ENCODE results near the gene MYH11. TPM values are rescaled to one million over a fixed set of nuclear protein-coding genes. Genes with fewer than 3 reads are reported as not detected.

MYH11 gene
- total and polyA plus RNA-seq, 10 of the 15 experiments (the other 5 are each of a cell fraction or from before 2014, with no cell fraction given) = 0.01 to 1.9 (median 0.13) TPM; not detected in 1

DNA sequence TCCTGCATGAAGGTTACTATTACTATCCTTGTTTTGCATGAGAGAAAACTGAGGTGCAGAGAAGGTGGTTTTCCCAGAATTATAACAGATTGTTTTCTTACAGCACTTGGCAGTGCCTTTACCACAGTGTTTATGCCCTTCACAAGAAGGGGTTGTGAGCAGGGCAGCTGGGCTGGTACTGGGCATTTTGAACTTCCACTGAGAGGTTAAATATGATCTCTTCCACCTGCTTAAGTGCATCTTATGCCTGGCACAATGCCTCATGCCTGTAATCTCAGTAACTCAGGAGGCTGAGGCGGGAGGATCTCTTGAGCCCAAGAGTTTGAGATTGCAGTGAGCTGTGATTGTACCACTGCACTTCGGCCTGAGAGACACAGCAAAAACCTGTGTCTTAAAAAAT lies 170.5 kb downstream of the MYH11 start (continued):
- TF ChIP-seq, protein P1, sequence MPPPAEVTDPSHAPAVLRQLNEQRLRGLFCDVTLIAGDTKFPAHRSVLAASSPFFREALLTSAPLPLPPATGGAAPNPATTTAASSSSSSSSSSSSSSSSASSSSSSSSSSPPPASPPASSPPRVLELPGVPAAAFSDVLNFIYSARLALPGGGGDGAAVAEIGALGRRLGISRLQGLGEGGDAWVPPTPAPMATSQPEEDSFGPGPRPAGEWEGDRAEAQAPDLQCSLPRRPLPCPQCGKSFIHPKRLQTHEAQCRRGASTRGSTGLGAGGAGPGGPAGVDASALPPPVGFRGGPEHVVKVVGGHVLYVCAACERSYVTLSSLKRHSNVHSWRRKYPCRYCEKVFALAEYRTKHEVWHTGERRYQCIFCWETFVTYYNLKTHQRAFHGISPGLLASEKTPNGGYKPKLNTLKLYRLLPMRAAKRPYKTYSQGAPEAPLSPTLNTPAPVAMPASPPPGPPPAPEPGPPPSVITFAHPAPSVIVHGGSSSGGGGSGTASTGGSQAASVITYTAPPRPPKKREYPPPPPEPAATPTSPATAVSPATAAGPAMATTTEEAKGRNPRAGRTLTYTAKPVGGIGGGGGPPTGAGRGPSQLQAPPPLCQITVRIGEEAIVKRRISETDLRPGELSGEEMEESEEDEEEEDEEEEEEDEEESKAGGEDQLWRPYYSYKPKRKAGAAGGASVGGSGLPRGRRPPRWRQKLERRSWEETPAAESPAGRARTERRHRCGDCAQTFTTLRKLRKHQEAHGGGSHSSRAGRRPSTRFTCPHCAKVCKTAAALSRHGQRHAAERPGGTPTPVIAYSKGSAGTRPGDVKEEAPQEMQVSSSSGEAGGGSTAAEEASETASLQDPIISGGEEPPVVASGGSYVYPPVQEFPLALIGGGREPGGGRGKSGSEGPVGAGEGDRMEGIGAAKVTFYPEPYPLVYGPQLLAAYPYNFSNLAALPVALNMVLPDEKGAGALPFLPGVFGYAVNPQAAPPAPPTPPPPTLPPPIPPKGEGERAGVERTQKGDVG (CRISPR knock-in tag; IDR thresholded peaks at IDR 0.05) = no peak
- TF ChIP-seq NFIC (IDR thresholded peaks at IDR 0.05; ENCODE audit: low read depth, low read length) (no peak), MTA2 (IDR thresholded peaks at IDR 0.05; ENCODE audit: low read depth) (no peak), JUNB (IDR thresholded peaks at IDR 0.05) (no peak)
- TF ChIP-seq, protein P2, sequence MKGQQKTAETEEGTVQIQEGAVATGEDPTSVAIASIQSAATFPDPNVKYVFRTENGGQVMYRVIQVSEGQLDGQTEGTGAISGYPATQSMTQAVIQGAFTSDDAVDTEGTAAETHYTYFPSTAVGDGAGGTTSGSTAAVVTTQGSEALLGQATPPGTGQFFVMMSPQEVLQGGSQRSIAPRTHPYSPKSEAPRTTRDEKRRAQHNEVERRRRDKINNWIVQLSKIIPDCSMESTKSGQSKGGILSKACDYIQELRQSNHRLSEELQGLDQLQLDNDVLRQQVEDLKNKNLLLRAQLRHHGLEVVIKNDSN (IDR thresholded peaks at IDR 0.05; ENCODE audit: borderline replicate concordance, extremely low read length, insufficient read depth, low read depth, low read length) = no peak
- TF ChIP-seq, protein P3, sequence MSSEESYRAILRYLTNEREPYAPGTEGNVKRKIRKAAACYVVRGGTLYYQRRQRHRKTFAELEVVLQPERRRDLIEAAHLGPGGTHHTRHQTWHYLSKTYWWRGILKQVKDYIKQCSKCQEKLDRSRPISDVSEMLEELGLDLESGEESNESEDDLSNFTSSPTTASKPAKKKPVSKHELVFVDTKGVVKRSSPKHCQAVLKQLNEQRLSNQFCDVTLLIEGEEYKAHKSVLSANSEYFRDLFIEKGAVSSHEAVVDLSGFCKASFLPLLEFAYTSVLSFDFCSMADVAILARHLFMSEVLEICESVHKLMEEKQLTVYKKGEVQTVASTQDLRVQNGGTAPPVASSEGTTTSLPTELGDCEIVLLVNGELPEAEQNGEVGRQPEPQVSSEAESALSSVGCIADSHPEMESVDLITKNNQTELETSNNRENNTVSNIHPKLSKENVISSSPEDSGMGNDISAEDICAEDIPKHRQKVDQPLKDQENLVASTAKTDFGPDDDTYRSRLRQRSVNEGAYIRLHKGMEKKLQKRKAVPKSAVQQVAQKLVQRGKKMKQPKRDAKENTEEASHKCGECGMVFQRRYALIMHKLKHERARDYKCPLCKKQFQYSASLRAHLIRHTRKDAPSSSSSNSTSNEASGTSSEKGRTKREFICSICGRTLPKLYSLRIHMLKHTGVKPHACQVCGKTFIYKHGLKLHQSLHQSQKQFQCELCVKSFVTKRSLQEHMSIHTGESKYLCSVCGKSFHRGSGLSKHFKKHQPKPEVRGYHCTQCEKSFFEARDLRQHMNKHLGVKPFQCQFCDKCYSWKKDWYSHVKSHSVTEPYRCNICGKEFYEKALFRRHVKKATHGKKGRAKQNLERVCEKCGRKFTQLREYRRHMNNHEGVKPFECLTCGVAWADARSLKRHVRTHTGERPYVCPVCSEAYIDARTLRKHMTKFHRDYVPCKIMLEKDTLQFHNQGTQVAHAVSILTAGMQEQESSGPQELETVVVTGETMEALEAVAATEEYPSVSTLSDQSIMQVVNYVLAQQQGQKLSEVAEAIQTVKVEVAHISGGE (CRISPR knock-in tag; IDR thresholded peaks at IDR 0.05) = no peak
